GM18526 (cell line): ENCODE measurements around the gene GOLPH3L.

Experiments used
- POLR2A ChIP-seq: IDR thresholded peaks from 3 replicates; pipeline ENCODE4 v1.6.1; 2011; ENCODE audit not compliant: insufficient read length; ENCODE audit errors: extremely low read depth

The GOLPH3L gene

DNA sequence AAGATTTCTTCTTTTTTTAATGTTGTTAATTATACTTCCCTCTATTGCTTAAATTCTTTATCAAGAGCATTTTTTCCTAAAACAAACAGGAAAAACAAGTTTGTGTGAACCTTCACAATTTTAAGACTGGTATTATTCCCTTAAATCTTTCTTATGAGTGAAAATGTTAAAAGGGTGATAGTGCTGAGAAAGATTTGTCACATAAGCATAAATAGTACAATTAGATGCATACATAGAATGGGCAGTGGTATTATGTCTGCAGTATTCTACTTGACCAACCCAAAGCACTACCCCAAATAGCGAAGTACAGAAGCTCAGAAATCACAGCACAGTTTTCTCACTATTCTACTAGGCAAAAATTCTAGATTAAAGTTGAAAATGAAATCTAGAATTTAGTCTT lies 18.0 kb downstream of the GOLPH3L start:
- TF ChIP-seq POLR2A: no peak

DNA sequence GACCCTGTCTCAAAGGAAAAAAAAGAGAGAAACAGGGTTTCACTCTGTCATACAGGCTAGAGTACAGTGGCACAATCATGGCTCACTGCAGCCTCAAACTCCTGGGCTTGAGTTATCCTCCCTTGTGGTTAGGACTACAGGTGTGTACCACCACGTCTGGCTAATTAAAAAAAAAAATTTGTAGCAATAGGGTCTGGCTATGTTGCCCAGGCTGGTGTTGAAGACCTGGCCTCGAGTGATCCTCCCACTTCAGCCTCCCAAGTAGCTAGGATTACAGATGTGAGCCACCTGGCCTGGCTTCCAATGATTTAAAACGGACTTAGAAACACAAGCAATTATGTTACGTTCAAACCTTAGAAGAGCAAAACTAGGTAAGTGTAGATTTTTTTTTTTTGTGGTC lies 22.1 kb downstream of the GOLPH3L start:
- no peak for TF ChIP-seq POLR2A

GRCh38 chr1:150663321-150663720 lies 33.6 kb downstream of the GOLPH3L start:
- no peak for TF ChIP-seq POLR2A

DNA sequence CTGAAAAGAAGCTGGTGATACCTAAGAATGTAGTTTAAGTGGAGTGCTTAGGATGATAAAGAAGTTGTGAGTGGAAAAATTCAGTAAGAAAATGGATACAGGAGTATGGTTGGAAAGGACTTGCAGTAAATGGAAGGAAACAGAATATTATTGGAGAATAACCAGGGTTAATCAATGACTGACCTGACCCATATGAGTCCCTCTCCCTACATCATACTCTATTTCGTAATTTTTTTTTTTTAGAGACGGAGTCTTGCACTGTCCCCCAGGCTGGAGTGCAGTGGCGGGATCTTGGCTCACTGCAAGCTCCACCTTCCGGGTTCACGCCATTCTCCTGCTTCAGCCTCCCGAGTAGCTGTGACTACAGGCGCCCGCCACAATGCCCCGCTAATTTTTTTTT lies 34.1 kb downstream of the GOLPH3L start:
- no peak for TF ChIP-seq POLR2A

- TF ChIP-seq POLR2A: no peak
Measured at GRCh38 chr1:150661156-150661555, 35.8 kb downstream of the GOLPH3L start.

- TF ChIP-seq POLR2A: no peak
Measured at GRCh38 chr1:150660584-150660983, 36.4 kb downstream of the GOLPH3L start.

GRCh38 chr1:150650193-150650592 lies 46.8 kb downstream of the GOLPH3L start:
- TF ChIP-seq POLR2A: no peak

DNA sequence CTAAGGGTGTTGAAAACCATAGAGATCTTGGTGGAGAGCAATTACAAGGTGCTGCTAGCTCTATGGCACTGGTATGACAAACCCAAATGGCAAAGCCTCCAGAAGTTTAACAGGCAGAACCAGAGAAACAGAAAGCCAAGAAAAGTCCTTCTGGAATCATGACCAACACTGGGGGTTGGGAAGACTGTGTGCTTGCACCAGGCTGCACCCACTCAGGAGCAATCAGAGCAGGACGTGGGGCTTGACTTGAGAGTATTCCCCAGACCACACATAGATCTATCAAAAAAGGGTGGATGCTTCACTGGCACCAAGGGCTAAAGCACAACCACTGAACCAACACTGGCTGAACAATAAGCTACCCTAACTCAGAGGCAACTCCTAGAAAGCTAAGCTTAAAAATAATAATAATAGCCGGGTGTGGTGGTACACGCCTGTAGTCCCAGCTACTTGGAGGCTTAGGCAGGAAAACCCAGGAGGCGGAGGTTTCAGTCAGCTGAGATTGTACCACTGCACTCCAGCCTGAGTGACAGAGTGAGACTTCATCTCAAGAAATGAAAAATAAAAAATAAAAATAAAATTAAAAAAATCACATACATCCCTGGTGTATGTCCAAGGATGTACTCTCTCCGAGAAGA lies 47.4 kb downstream of the GOLPH3L start:
- no peak for TF ChIP-seq POLR2A

DNA sequence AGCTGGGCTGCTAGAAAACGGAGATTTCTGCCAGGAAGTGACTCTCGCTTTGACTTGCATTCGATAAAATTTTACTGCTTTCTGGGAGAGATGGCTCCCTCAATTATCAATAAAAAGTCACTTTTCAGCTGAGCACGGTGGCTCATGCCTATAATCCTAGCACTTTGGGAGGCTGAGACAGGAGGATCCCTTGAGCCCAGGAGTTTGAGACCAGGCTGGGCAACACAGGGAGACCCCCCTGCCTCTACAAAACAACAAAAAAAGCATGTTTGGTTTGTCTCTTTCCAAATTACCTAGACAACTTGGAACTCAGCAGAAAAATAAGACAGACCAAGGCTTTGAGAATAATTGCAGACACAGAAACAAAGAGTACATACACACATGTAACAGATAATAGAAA lies 54.7 kb downstream of the GOLPH3L start:
- TF ChIP-seq POLR2A: no peak

DNA sequence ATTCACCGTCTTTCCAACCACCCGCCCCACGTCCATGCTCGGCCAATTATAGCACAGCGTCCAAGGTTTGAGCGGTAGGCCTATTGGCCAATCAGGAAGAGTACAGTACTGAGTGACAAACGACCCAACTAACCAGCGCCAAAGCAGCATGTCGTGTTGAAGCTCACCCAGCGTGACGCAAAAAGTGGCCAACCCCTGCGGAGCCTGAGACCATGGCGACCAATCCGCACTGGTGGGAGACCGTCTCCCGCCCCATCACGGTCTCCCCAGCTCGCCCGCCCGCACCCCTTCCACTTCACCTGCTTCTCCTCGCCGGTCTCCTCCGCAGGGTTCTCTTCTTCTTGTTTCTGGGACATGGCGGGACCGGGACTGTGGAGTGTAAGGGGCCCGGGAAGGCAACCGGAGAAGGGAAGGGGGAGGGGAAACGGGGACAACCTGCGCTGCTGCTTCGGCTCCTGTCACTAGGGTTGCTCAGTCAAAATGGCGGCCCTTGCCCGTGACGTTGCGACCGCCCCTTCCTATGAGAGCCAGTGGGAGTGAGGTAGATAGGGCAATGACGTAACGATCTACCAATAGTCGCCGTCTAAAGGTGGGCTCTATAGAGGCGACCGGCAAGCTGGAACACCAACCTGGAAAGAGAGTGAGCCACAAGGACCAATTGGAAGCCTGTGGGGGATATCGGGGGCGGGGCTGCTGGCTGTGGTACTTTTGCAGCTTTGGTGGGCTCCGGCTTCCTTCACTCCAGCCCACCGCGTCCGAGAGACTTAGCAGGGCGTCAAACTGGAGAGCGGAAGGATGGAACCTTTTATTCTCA lies 67.6 kb downstream of the GOLPH3L start, which contains the start of gene ENSA:
Gene ENSA, minus strand, starts transcription at position 498 of the 814 bp plus-strand sequence. Its CDS starts 142 bp downstream, at position 356.
- peak; percentile 65 for TF ChIP-seq POLR2A

- no peak for TF ChIP-seq POLR2A
Measured at GRCh38 chr1:150628766-150629114, 68.2 kb downstream of the GOLPH3L start.

- TF ChIP-seq POLR2A: no peak
Measured at GRCh38 chr1:150627826-150628410, 69.0 kb downstream of the GOLPH3L start.

DNA sequence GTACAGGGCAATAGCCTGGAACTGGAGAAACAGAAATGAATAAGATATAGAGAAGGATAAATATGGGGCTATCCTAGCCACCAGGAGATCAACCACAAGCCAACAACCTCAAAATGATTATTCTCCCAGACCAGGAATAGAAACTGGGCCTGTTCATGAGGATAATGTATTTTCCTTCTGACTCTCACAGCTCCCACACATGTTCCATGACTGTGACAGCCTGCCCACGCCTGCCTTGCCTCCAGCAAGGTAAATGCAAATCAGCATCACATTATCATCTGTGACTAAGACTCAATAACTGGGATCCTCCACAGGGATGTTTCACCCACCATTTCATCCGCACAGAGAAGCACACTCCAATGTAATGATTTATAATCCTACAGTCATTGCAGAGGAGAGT lies 70.8 kb downstream of the GOLPH3L start:
- TF ChIP-seq POLR2A: no peak

DNA sequence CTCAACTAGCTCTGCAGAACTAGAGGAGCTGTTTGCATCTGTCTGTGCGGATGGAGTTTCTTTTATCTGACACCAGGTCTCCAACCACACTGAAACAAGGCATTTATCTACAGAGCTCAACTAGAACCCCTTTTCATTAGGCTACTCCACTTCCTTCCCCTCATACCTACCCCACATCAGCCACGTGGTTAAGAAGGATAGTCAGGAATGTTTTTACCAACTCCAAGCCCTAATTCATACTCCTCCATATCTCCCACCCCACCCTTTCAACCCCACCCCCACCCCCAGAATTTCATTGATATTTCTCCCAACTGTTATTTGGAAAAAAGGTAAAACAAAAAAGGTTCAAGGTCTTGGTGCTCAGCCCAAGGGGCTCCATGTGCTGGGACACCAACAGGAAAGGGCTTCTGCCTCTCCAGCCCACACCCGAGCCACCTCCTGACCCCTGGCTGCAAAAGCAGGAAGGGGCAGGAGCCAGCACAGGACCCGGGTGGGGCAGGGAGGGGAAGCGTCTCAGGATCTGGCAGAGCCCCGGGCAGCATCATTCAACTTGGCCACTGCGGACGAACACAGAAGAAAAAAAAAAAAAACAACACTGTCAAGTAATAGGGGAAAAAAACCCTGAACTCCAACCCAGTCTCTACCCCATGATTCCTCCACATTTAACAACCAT lies 74.5 kb downstream of the GOLPH3L start:
- no peak for TF ChIP-seq POLR2A

DNA sequence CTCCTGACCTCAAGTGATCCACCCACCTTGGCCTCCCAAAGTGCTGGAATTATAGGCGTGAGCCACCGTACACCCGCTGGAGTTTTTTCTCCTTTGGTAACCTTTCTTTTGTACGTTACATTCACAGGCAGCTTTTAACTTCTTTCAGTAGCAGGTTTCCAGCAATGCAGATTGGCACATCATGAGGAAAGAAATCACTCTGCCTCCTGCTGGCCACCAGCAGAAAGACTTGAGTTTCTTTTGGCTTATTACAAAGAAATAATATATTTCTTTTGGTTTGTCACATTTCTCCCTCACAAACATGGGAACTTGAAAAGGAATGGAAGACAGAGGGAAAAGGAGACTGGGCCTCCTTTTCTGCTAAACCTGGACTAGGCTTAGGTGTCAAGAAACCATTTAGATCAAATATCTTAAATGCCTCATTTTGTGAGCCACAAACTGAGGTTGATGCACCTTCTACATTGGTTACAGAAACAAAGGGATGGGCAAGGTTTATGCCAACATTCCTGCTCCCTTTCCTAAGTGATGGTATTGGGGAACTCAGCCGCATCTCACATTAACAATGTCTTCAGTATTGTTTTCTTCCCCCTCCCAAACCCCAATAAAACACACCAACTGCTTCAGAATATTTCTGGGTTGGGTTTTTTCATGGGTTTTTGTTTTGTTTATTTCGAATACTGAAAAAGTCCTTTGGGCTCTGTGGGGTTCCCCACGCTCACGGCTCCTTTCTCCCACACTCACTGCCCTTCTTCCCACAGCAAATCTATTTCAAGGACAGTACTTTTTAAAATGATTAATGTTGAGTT lies 75.3 kb downstream of the GOLPH3L start:
- no peak for TF ChIP-seq POLR2A
